Upper lobe of left lung (tissue), 6 donors: ENCODE results near the gene GRID1. TPM values are rescaled to one million over a fixed set of nuclear protein-coding genes. Genes with fewer than 3 reads are reported as not detected.
A peak's percentile ranks its signal among the peaks of the same experiment; 100 is the strongest.

ENCODE experiments used
- ATAC-seq, 2 donors: fragments of 200-7000 bp; cut with Tn5 transposase; one replicate each; pipeline ENCODE4 v1.9.1; 2022; ENCODE audit warnings: mild to moderate bottlenecking in 2 of 2, moderate library complexity in 2 of 2; ENCODE audit not compliant: low FRiP score in 2 of 2
- DNase-seq, 2 donors: peaks; one replicate each; pipeline ENCODE4 v3.0.0-alpha.2; 2019 to 2020
- H3K27ac ChIP-seq, 4 donors: fragments of 200-600 bp; sonication (generic); one replicate each; pipeline ENCODE4 v1.5.1; 2016 to 2019
- H3K27me3 ChIP-seq, 4 donors: fragments of 200-600 bp; sonication (generic); one replicate each; pipeline ENCODE4 v1.5.1; 2017 to 2019
- H3K36me3 ChIP-seq, 4 donors: fragments of 200-600 bp; sonication (generic); one replicate each; pipeline ENCODE4 v1.5.1; 2016 to 2019
- H3K4me1 ChIP-seq, 4 donors: fragments of 200-600 bp; sonication (generic); one replicate each; pipeline ENCODE4 v1.5.1; 2018 to 2019
- H3K4me3 ChIP-seq, 4 donors: fragments of 200-600 bp; sonication (generic); one replicate each; pipeline ENCODE4 v1.5.1; 2017 to 2019; ENCODE audit warnings: mild to moderate bottlenecking in 2 of 4, moderate library complexity in 1 of 4
- H3K9me3 ChIP-seq, 4 donors: fragments of 200-600 bp; sonication (generic); one replicate each; pipeline ENCODE4 v1.5.1; 2018 to 2019
- CTCF ChIP-seq, 6 experiments: fragments of 450-650 bp in 4 of 6; fragments of 200-600 bp in 2 of 6; sonication (generic) in 2 of 6; IDR thresholded peaks; one replicate each; pipeline ENCODE4 v1.5.1; 2016 to 2019; ENCODE audit warnings: antibody characterized with exemption in 6 of 6
- EP300 ChIP-seq, 4 donors: sonication (generic); formaldehyde crosslinking; IDR thresholded peaks; one replicate each; pipeline ENCODE4 v1.5.1; 2017; ENCODE audit warnings: antibody characterized with exemption in 4 of 4, control low read depth in 2 of 4
- POLR2A ChIP-seq, 4 donors: fragments of 450-650 bp; IDR thresholded peaks; one replicate each; pipeline ENCODE4 v1.5.1; 2016 to 2017; ENCODE audit warnings: antibody characterized with exemption in 4 of 4, mild to moderate bottlenecking in 2 of 4
- POLR2AphosphoS5 ChIP-seq, 2 donors: sonication (generic); formaldehyde crosslinking; IDR thresholded peaks; one replicate each; pipeline ENCODE4 v1.5.1; 2017; ENCODE audit warnings: antibody characterized with exemption in 2 of 2
- WGBS, 2 donors: methylation state at CpG; one replicate each; pipeline ENCODE4 v1.1.5; 2017 to 2018; 5-methylcytosine and 5-hydroxymethylcytosine counted together
- total RNA-seq, 6 donors: library from RNA; depleted of rRNA in 4 of 6; stranded (reverse); fragments of >200 nt in 4 of 6; gene quantifications; one replicate each; pipeline versions ENCODE4 v1.1.0 to v1.2.1, GENCODE V29; 2016 to 2021
- donor health status: DM: no; HTN: no; CAD: no; lungs with moderate emphysema.
- donor health status: DM: no; HTN: yes; CAD: no; lungs with severe emphysema.

Gene GRID1
- total RNA-seq, 6 donors from 2014 or later = 1.5 to 5.2 (median 3.2) TPM

- TF ChIP-seq EP300 (IDR thresholded peaks at IDR 0.05) = no peak
- ATAC-seq (no peak), DNase-seq (no peak)
- no peak overlapping the region for H3K4me3 ChIP-seq
- H3K27me3 ChIP-seq = no peaks in the 10 kb centered on the region
- WGBS, 2 donors = 86 to 100% methylated on average over 3 of the region's 3 CpGs
- H3K36me3 ChIP-seq = no peaks in the 10 kb centered on the region
- H3K27ac ChIP-seq = no peak overlapping the region
- no peaks in the 10 kb centered on the region for H3K9me3 ChIP-seq
- H3K4me1 ChIP-seq = peaks cover 0 to 5% (median 1%) of the 10 kb centered on the region in 4 donors
Observed at GRCh38 chr10:85787881-85788280, 578.7 kb downstream of the GRID1 start.

- WGBS, 2 donors = 74 to 90% methylated on average over 2 to 5 of the region's 5 CpGs
- peak in 1 of 2 donors; percentile 32 for DNase-seq
- Histone ChIP-seq H3K4me1 (peaks cover 0 to 5% (median 1%) of the 10 kb centered on the region in 4 donors), H3K9me3 (no peaks in the 10 kb centered on the region), H3K4me3 (no peak overlapping the region), H3K27ac (no peak overlapping the region), H3K27me3 (no peaks in the 10 kb centered on the region), H3K36me3 (no peaks in the 10 kb centered on the region)
- TF ChIP-seq POLR2AphosphoS5 (IDR thresholded peaks at IDR 0.05) (no peak), POLR2A (IDR thresholded peaks at IDR 0.05) (no peak), EP300 (IDR thresholded peaks at IDR 0.05) (no peak), CTCF (IDR thresholded peaks at IDR 0.05) (no peak)
- no peak for ATAC-seq
Observed at GRCh38 chr10:85787393-85787792, 579.2 kb downstream of the GRID1 start.

GRCh38 chr10:85786401-85786899, 580.1 kb downstream of the GRID1 start:
- TF ChIP-seq POLR2AphosphoS5 (IDR thresholded peaks at IDR 0.05) (no peak), CTCF (IDR thresholded peaks at IDR 0.05) (peak in 1 of 6 experiments; percentile 20), POLR2A (IDR thresholded peaks at IDR 0.05) (no peak)
- Histone ChIP-seq H3K9me3 (no peaks in the 10 kb centered on the region), H3K27ac (no peak overlapping the region), H3K36me3 (no peaks in the 10 kb centered on the region), H3K4me3 (no peak overlapping the region), H3K4me1 (peaks cover 0 to 5% (median 1%) of the 10 kb centered on the region in 4 donors), H3K27me3 (no peaks in the 10 kb centered on the region)
- WGBS, 2 donors = 53 to 58% methylated on average over 9 to 10 of the region's 10 CpGs
- DNase-seq (peak in 1 of 2 donors; percentile 20), ATAC-seq (no peak)

- H3K27ac ChIP-seq = no peak overlapping the region
- DNase-seq = no peak
- H3K4me1 ChIP-seq = peaks cover 0 to under 1% (median 0%) of the 10 kb centered on the region in 4 donors
- no peaks in the 10 kb centered on the region for H3K36me3 ChIP-seq
- no peak overlapping the region for H3K4me3 ChIP-seq
- no peaks in the 10 kb centered on the region for H3K27me3 ChIP-seq
- no peak for TF ChIP-seq EP300 (IDR thresholded peaks at IDR 0.05)
- TF ChIP-seq CTCF (IDR thresholded peaks at IDR 0.05) = no peak
- TF ChIP-seq POLR2AphosphoS5 (IDR thresholded peaks at IDR 0.05) = no peak
- no peak for TF ChIP-seq POLR2A (IDR thresholded peaks at IDR 0.05)
- H3K9me3 ChIP-seq = no peaks in the 10 kb centered on the region
- ATAC-seq = no peak
- WGBS, 2 donors = 77 to 83% methylated on average over 5 of the region's 5 CpGs
Observed at GRCh38 chr10:85784792-85785191, 581.8 kb downstream of the GRID1 start.

- 66 to 81% methylated on average over 2 of the region's 2 CpGs for WGBS, 2 donors
- no peak for ATAC-seq
- DNase-seq = no peak
- H3K27ac ChIP-seq = no peak overlapping the region
- no peak overlapping the region for H3K4me3 ChIP-seq
- no peaks in the 10 kb centered on the region for H3K9me3 ChIP-seq
- no peaks in the 10 kb centered on the region for H3K36me3 ChIP-seq
- no peaks in the 10 kb centered on the region for H3K4me1 ChIP-seq
- TF ChIP-seq CTCF (IDR thresholded peaks at IDR 0.05) (no peak), EP300 (IDR thresholded peaks at IDR 0.05) (no peak), POLR2AphosphoS5 (IDR thresholded peaks at IDR 0.05) (no peak), POLR2A (IDR thresholded peaks at IDR 0.05) (no peak)
- no peaks in the 10 kb centered on the region for H3K27me3 ChIP-seq
Observed at GRCh38 chr10:85781404-85781803, 585.2 kb downstream of the GRID1 start.
